ENCODE results near the gene SLC35E3.
"Not testable (repeated sequence)": the region's sequence is repeated elsewhere in the genome, so short reads cannot be mapped to it uniquely, and the experiment has no call there.

- not testable (repeated sequence) for TF ChIP-seq CTCF (IDR thresholded peaks at IDR 0.05); ELK1 (IDR thresholded peaks at IDR 0.05; ENCODE audit: low read depth, low read length); MAX (IDR thresholded peaks at IDR 0.05); USF2 (IDR thresholded peaks at IDR 0.05); POLR2A (IDR thresholded peaks at IDR 0.05; ENCODE audit: low read length)
- peak; percentile 9; the same call in 1 of the 2 replicates for TF ChIP-seq HDAC2 (IDR thresholded peaks at IDR 0.05)
These were observed 64.0 kb downstream of the SLC35E3 start for GRCh38 chr12:68810027-68810389.

Measured in A549 (cell line).